Gastroesophageal sphincter (tissue), 3 donors: ENCODE data around the gene PPM1M.

Experiments used
- EP300 ChIP-seq: sonication (generic); formaldehyde crosslinking; IDR thresholded peaks from one replicate; pipeline ENCODE4 v1.6.1; 2017; ENCODE audit warnings: antibody characterized with exemption, mild to moderate bottlenecking
- POLR2A ChIP-seq, 2 donors: fragments of 450-650 bp; IDR thresholded peaks; one replicate each; pipeline ENCODE4 v1.6.1; 2017; ENCODE audit warnings: antibody characterized with exemption in 2 of 2, mild to moderate bottlenecking in 2 of 2, moderate library complexity in 1 of 2
- POLR2AphosphoS5 ChIP-seq: sonication (generic); formaldehyde crosslinking; IDR thresholded peaks from one replicate; pipeline ENCODE4 v1.6.1; 2017; ENCODE audit warnings: antibody characterized with exemption
- TF ChIP-seq, protein P1 (sequence below), 4 experiments: fragments of 200-600 bp in 2 of 4; fragments of 450-650 bp in 2 of 4; sonication (generic) in 1 of 4; IDR thresholded peaks; one replicate each; pipeline ENCODE4 v1.5.1; 2017 to 2019; ENCODE audit warnings: antibody characterized with exemption in 4 of 4, mild to moderate bottlenecking in 2 of 4, moderate library complexity in 2 of 4

DNA sequence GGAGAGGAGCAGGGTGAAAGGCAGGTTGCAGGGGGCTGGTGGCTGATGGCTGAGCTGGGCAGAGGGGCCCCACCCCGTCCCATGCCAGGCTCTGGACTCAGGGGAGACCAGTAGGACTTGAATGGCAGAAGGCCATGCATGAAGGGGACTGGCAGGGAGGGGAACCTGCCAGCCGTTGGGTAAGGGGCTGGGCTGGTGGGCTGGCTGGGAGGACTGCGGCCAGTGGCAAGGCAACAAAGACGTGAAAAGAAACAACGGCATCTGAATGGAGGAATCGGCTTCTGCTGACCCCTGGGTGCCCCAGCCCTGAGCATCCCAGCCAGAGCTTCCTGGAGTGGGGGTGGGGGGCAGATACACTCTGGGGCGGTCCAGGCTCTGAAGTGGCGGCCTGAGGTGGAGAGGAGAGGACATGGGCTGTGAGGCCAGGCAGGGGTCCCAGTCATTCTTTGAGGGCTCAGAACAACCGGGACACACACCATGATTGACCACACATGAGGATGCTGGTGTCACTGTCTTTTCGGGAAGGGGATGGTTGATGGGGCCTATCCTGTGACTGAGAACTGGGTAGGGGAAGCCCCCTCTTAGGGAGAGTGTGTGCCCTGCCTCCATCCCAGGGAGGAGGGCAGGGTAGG is 53.8 kb downstream of the PPM1M start:
- TF ChIP-seq POLR2A (IDR thresholded peaks at IDR 0.05) (no peak), POLR2AphosphoS5 (no peak), EP300 (no peak)
- TF ChIP-seq, protein P1, sequence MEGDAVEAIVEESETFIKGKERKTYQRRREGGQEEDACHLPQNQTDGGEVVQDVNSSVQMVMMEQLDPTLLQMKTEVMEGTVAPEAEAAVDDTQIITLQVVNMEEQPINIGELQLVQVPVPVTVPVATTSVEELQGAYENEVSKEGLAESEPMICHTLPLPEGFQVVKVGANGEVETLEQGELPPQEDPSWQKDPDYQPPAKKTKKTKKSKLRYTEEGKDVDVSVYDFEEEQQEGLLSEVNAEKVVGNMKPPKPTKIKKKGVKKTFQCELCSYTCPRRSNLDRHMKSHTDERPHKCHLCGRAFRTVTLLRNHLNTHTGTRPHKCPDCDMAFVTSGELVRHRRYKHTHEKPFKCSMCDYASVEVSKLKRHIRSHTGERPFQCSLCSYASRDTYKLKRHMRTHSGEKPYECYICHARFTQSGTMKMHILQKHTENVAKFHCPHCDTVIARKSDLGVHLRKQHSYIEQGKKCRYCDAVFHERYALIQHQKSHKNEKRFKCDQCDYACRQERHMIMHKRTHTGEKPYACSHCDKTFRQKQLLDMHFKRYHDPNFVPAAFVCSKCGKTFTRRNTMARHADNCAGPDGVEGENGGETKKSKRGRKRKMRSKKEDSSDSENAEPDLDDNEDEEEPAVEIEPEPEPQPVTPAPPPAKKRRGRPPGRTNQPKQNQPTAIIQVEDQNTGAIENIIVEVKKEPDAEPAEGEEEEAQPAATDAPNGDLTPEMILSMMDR (IDR thresholded peaks at IDR 0.05), result no peak
